Measurements from ENCODE around the gene NLK. TPM values are rescaled to one million over a fixed set of nuclear protein-coding genes. Genes with fewer than 3 reads are reported as not detected.

Gene NLK
- total RNA-seq, 2 experiments from 2014 or later, result 18.1 to 27.8 TPM

DNA sequence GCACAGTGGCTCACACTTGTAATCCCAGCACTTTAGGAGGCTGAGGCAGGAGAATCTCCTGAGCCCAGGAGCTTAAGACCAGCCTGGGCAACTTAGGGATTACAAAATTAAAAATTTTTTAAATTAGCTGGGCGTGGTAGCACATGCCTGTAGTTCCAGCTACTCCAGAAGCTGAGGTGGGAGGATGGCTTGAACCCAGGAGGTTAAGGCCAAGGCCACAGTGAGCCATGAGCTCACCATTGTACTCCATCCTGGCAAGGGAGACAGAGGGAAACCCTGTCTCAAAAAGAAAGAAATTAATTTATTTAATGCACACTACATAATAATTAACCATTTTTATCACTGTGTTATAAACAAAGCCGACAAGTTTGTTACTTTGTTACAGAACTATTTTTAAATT, 145.5 kb downstream of the NLK start:
- CTCF ChIA-PET (ENCODE audit: unreplicated experiment), result no interaction called here
- intact Hi-C loops (cut with micrococcal nuclease; ENCODE audit: unreplicated experiment), result no loop called here
- H4K20me1 ChIP-seq (ENCODE audit: insufficient read depth, low read length), result no peaks in the 10 kb centered on the region
- no TSS peak for BruUV-seq (replicated peaks)
- TF ChIP-seq CTCF (conservative IDR thresholded peaks at IDR 0.05; ENCODE audit: low read length), result no peak
- no peak for TF ChIP-seq EZH2phosphoT487 (IDR thresholded peaks at IDR 0.05; ENCODE audit: borderline replicate concordance, low read depth, low read length)
- H3K36me3 ChIP-seq (ENCODE audit: insufficient read depth, low read length), result peaks cover 21% of the 10 kb centered on the region
- H2AFZ ChIP-seq (ENCODE audit: low read length), result no peak overlapping the region
- H3K27ac ChIP-seq (ENCODE audit: low read depth, low read length, poor library complexity, severe bottlenecking), result no peak overlapping the region
- H3K4me1 ChIP-seq (ENCODE audit: insufficient read depth, low read length, poor library complexity, severe bottlenecking), result no peaks in the 10 kb centered on the region
- no peak overlapping the region for H3K4me2 ChIP-seq (ENCODE audit: low read length)
- peaks cover 8% of the 10 kb centered on the region; the same call in 1 of the 2 replicates for H3K9me3 ChIP-seq (ENCODE audit: low read length)
- DNase-seq (ENCODE audit: low spot score), result no peak
- POLR2A ChIA-PET, result no interaction called here
- no peaks in the 10 kb centered on the region for H3K9me2 ChIP-seq (ENCODE audit: insufficient read depth, low read length)
- H3K4me3 ChIP-seq (ENCODE audit: low read depth, low read length, poor library complexity, severe bottlenecking), result no peak overlapping the region
- H3K79me2 ChIP-seq (ENCODE audit: insufficient read depth, low read depth, low read length), result no peaks in the 10 kb centered on the region

GRCh38 chr17:28188841-28189263, 146.4 kb downstream of the NLK start:
- ChIA-PET POLR2A (no interaction called here), CTCF (ENCODE audit: unreplicated experiment) (no interaction called here)
- Histone ChIP-seq H2AFZ (ENCODE audit: low read length) (no peak overlapping the region), H3K4me1 (ENCODE audit: insufficient read depth, low read length, poor library complexity, severe bottlenecking) (no peaks in the 10 kb centered on the region), H3K9me2 (ENCODE audit: insufficient read depth, low read length) (no peaks in the 10 kb centered on the region), H3K36me3 (ENCODE audit: insufficient read depth, low read length) (peaks cover 21% of the 10 kb centered on the region), H3K9me3 (ENCODE audit: low read length) (peaks cover 8% of the 10 kb centered on the region; the same call in 1 of the 2 replicates), H3K79me2 (ENCODE audit: insufficient read depth, low read depth, low read length) (no peaks in the 10 kb centered on the region), H3K27ac (ENCODE audit: low read depth, low read length, poor library complexity, severe bottlenecking) (no peak overlapping the region), H3K4me3 (ENCODE audit: low read depth, low read length, poor library complexity, severe bottlenecking) (no peak overlapping the region), H3K4me2 (ENCODE audit: low read length) (no peak overlapping the region), H4K20me1 (ENCODE audit: insufficient read depth, low read length) (no peaks in the 10 kb centered on the region)
- no TSS peak for BruUV-seq (replicated peaks)
- no peak for DNase-seq (ENCODE audit: low spot score)
- TF ChIP-seq EZH2phosphoT487 (IDR thresholded peaks at IDR 0.05; ENCODE audit: borderline replicate concordance, low read depth, low read length) (no peak), CTCF (conservative IDR thresholded peaks at IDR 0.05; ENCODE audit: low read length) (no peak)
- intact Hi-C loops (cut with micrococcal nuclease; ENCODE audit: unreplicated experiment), result no loop called here

DNA sequence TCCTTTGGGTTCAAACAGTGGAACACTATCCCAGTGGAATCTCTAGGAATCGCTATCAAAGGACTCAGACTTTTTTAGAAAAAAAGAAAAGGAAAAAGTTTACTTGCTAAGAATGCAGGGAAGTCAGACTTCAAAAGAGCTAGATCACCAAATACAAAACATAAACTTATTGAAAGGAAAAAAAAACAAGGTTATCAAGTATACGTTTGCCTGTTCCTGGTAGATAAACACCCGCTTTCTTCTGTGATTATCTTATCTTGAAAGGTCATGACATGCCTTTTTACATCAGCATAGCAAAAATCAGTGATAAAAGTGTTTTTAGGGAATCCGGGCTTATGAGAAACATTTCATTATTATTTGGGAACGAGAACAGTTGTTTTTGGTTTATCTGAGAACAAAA, 147.2 kb downstream of the NLK start:
- no peak overlapping the region for H3K4me2 ChIP-seq (ENCODE audit: low read length)
- intact Hi-C loops (cut with micrococcal nuclease; ENCODE audit: unreplicated experiment), result loop anchor here (10.0 kb wide), 2 partner anchors 65 to 215 kb away; no protein-coding TSS in a partner anchor
- TF ChIP-seq CTCF (conservative IDR thresholded peaks at IDR 0.05; ENCODE audit: low read length) (no peak), EZH2phosphoT487 (IDR thresholded peaks at IDR 0.05; ENCODE audit: borderline replicate concordance, low read depth, low read length) (no peak)
- ChIA-PET CTCF (ENCODE audit: unreplicated experiment) (no interaction called here), POLR2A (no interaction called here)
- no peak overlapping the region for H3K4me3 ChIP-seq (ENCODE audit: low read depth, low read length, poor library complexity, severe bottlenecking)
- no peaks in the 10 kb centered on the region for H4K20me1 ChIP-seq (ENCODE audit: insufficient read depth, low read length)
- H3K4me1 ChIP-seq (ENCODE audit: insufficient read depth, low read length, poor library complexity, severe bottlenecking), result no peaks in the 10 kb centered on the region
- BruUV-seq (replicated peaks), result no TSS peak
- no peaks in the 10 kb centered on the region for H3K79me2 ChIP-seq (ENCODE audit: insufficient read depth, low read depth, low read length)
- peaks cover 8% of the 10 kb centered on the region; the same call in 1 of the 2 replicates for H3K9me3 ChIP-seq (ENCODE audit: low read length)
- DNase-seq (ENCODE audit: low spot score), result no peak
- no peak overlapping the region for H3K27ac ChIP-seq (ENCODE audit: low read depth, low read length, poor library complexity, severe bottlenecking)
- H2AFZ ChIP-seq (ENCODE audit: low read length), result no peak overlapping the region
- peaks cover 24% of the 10 kb centered on the region for H3K36me3 ChIP-seq (ENCODE audit: insufficient read depth, low read length)
- H3K9me2 ChIP-seq (ENCODE audit: insufficient read depth, low read length), result no peaks in the 10 kb centered on the region

Measured in OCI-LY7 (cell line).